SIG-M5 treated with dmso at 0.1 percent for 504 hours (cell line): Measurements from ENCODE around the gene GCNT1.
"Not testable (repeated sequence)": the region's sequence is repeated elsewhere in the genome, so short reads cannot be mapped to it uniquely, and the experiment has no call there.

Experiments
- DNase-seq: peaks from one replicate; lab custom pipeline; 2025; ENCODE audit not compliant: unreplicated experiment; lab: John Stamatoyannopoulos, UW

The GCNT1 gene

DNA sequence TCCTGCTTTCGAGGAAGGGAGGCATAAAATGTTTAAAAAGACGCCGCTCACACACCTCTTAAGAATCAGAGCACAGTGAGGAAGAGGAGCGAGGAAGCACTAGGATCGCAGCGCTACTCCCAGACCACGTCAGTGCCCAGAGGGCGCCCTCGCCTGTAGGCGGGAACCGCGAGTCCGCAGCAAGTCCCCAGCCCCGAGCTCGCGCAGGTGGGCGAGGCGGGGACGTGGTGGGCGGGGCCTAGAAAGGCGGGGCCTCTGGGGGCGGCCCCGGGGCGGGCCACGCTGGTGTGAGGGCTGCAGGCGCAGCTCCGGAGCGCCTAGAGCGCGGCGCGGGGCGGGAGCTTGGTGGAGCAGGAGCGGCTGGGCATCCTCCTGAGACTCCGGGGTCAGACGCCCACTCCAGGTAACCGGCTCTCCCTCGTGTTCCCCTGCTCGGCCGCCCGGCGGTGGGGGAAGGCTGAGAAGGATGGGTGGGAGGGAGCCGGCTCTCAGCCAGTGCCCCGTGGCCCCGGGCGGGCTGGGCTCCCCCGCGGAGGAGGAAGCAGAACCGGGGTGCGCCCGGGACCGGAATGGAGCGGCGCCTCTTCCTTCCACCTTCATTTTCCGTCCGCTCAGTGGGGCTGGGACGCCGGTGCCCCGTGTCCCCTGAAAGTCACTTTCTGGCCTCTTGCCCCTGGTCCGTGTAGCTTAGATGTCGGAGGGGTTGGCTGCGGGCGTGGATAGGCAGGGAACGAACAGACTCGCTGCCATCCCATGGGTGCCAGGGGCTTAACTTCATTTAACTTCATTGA, at the start of gene GCNT1:
TSS of gene GCNT1 (plus strand) at position 280 of the 791 bp plus-strand sequence. CDS start 43,200 bp downstream, outside the sequence.
- peak; percentile 79 for DNase-seq

DNA sequence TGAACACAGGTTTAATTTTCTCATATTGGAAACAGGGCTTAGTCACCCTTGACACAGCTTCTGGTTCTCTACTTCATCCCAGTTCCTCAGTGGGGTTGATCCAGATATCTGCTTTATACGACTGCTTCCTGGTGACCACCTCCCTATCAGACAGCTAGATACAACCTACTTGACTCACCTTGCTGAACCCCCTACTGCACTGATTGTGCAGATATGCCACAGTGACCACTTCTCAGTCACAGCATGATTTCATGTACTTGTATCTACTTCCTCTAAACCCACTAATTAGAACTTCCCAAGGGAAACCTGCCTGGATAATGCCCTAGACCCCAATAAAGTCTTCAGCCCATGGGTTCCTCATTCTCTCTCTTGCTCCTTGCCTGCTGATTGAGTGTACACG, 46.3 kb upstream of the GCNT1 start:
- no peak for DNase-seq

DNA sequence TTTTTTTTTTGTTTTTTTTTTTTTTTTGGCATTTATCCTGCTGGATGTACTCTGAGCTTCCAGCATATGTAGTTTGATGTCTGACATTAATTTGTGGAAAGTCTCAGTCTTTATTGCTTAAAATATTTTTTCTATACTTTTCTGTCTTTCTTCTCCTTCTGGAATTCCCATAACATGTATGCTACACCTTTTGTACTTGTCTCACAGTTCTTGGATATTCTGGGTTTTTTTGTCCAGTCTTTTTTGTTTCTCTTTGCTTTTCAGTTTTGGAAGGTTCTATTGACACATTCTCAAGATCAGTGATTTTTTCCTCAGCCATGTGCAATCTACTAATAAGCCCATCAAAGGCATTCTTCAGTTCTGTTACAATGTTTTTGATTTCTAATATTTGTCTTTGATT, 45.3 kb upstream of the GCNT1 start:
- DNase-seq, result no peak

DNA sequence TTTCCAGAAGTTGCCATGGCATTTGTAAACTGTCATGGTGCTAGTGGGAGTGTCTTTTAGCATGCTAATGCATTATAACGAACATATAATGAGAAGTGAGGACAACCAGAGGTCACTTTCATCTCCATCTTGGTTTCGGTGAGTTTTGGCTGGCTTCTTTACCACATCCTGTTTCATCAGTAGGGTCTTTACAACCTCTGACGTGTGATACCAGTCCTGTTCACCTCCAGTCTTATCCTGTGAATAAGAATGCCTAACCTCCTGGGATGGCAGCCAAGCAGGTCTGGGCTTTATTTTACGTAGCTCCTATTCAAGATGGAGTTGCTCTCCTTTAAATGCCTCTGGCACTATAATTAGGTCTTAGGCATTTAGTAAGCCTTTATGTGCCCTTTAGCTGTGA, 44.3 kb upstream of the GCNT1 start:
- no peak for DNase-seq

DNA sequence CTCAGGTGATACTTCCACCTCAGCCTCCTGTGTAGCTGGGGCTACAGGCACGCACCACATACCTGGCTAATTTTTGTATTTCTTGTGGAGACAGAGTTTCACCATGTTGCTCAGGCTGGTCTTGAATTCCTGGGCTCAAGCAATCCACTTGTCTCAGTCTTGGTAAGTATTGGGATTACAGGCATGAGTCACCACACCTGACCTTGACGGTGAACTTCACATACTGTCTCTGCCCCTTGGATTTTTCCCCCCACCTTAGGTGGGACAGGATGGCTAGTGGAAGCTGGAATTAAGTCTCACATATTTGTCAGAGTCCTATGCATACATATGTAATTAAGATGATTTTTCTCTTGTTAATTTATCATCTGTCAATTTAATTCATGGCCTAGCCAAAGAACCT, 43.8 kb upstream of the GCNT1 start:
- no peak for DNase-seq

DNA sequence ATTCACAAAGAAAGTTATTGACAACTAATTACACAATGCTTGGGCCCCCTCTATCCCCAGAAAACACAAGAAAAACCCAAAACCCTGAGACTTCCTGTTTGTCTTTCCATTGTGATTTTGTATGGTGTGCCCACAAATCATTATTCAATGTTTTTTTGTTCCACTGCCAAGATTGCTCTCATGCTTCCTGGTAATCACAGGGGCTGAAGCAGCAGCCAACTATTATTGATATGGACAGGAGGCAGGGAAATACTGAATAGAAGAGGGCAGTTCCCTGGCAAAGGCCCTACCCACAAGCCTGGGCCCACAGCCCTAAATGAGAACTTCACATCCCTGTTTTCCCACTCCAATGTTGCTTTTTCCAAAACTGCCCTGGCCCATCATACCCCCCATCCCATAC, 43.3 kb upstream of the GCNT1 start:
- DNase-seq, result no peak

DNA sequence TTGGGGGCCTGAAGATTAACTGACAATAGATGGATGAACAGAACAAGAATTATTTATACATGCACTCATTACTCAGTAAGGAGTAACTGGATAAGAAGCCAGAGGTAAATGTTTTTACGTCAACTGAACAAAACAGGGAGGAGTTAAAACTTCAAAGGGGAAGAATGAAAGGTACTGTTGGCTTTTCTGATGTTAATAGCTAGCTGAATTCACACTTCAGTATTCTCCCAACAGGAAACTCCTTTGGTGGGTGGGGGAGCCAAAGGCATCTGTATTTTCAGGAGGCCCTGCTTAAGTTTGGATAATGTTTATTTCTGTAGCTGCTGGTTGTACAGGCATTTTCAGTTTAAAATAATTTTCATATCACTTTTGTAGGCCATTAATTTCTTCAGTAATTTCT, 41.6 kb upstream of the GCNT1 start:
- DNase-seq, result no peak

DNA sequence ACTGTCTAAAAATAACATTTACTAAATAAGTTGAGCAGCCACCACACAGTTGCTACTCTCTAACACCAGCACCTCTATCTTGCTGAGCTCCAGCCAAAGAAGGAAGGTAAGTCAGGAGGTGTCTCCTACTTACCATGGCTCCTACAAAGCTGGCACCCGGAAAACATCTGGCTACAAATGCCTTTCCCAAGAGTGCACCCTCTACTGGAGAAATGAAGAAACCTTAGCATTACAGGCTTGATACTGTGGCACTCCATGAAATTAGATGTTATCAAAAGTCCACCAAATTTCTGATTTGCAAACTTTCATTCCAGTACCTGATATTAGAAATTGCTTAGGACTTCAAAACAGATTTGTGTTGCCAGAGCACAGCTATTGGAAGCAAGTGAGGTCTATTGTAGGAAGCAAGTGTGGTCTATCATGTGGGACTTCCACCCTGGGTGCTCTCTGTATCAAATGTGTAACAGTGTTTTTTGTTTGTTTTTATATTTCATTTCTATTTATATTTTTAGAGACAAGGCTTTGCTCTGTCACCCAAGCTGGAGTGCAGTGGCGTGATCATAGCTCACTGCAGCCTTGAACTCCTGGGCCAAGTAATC, 39.1 kb upstream of the GCNT1 start:
- DNase-seq, result peak; percentile 21

DNA sequence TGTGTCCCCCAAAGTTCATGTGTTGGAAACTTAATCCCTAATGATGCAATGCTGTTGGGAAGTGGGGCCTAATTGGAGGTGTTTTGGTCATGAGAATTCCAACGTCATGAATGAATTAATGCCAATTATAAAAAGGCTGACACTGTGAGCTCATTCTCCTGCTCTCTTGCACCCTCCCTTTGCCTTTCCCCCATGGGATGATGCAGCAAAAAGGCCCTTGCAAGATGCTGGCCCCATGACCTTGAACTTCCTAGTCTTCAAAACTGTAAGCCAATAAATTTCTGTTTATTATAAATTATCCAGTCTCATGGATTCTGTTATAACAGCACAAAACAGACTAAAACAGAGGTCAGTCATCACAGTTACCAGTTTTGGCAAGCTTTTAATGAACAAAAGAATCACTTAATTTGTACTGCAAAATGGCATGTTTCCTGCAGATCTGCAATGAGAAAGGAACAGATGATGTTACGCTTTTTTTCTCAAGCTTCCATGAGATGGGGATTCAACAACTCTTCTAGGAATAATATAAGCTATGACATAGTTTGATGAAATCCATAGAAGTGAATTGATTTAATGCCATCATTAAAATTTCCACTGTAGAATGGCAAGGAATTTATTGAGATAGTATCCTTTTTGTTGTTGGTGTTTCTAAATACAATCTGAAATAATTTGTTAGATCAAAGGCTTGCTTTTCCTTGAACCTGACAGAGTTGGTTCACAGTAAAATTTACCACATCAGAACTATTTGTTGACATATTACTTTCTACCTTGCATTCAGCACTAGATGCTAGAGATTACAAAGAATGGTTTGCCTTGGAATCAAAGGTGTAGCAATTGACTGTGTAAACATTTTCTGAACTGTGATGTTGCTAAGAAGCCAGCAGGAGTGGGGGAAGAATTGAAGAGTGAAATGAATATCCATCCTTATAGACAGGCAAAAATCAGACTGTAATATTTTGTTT, 35.5 kb upstream of the GCNT1 start:
- no peak for DNase-seq

DNA sequence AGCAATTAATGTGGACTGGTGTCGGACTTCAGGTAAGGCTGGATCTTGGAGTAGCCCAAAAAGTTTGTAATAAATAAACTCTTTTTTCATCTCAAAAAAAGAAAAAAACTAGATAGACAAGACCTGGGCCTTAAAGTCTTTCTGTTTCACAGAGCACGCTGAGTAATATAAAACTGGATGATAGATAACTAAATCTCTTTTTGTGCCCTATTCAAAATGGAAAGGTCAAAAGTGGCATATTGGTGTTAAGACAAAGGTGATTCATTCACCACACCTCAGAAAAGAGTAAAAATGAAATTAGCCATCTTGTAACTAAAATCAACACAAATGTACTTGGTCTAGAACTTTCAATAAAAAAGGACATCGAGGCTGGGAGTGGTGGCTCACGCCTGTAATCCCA, 34.5 kb upstream of the GCNT1 start:
- no peak for DNase-seq

DNA sequence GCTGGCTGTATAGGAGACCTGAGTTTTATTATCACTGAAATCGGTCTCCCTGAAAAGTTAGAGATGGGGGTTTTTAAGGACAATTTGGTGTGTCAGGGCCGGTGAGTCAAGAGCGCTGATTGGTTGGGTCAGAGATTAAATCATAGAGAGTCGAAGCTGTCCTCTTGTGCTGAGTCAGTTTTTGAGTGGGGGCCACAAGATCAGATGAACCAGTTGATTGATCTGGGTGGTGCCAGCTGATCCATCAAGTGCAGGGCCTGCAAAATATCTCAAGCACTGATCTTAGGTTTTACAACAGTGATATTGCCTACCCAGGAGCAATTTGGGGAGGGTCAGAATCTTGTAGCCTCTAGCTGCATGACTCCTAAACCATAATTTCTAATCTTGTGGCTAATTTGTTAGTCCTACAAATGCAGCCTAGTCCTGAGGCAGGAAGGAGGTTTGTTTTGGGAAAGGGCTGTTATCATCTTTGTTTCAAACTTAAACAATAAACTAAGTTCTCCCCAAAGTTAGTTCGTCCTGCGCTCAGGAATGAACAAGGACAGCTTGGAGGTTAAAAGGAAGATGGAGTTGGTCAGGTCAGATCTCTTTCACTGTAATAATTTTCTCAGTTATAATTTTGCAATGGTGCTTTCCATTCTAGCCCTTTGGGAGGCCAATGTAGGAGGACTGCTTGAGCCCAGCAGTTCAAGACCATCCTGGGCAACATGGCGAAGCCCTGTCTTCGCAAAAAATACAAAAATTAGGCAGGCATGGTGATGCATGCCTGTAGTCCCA, 33.1 kb upstream of the GCNT1 start:
- DNase-seq, result no peak

DNA sequence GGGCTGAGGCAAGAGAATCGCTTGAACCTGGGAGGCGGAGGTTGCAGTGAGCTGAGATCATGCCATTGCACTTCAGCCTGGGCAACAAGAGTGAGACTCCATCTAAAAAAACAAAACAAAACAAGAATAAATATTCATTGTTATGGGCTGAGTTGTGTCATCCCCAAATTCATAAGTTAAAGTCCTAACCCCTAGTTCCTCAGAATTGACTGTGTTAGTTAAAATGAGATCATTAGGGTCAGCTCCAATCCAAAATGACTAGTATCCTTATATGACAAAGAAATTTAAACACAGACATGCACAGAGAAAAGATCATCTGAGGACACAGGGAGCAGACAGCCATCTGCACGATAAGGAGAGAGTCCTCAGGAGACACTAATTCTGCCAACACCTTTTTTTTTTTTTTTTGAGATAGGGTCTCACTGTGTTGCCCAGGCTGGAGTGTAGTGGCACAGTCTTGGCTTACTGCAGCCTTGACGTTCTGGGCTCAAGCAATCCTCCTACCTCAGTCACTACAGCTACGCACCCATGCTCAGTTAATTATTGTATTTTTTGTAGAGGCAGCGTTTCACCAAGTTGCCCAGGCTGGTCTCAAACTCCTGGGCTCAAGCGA, 32.1 kb upstream of the GCNT1 start:
- no peak for DNase-seq

DNA sequence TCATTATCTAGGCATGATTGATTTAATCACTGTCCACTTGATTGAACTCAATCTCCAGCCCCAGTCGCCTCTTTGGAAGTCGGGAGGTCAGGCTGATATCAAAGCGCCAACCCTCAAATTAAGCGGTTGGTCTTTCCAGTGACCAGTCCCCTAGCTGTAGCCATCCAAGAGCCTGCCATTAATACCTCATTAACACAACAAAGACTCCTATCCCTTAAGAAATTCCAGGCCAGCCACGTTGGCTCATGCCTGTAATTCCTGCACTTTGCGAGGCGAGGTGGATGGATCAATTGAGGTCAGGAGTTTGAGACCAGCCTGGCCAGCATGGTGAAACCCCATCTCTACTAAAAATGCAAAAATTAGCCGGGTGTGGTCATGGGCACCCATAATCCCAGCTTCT, 27.4 kb upstream of the GCNT1 start:
- no peak for DNase-seq

DNA sequence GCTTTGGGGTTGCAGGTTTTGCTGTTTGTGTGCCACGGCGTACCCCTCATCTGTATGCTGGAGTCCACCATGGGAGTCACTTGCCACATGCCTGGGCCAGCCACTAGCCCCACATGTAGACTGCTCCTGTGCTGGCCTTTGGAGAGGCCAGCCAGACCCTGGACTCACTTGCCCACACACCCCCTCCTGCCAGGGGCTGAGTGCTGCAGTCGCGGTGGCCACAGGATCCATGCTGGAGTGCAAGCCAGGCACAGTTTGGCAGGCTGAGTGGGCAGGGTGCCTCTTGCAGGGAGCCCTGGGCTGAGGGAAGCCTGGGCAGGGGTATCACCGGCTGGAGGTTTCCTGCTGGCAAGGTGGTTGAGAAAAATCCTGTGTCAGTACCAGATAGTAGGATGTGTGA, 25.6 kb upstream of the GCNT1 start:
- DNase-seq, result no peak

DNA sequence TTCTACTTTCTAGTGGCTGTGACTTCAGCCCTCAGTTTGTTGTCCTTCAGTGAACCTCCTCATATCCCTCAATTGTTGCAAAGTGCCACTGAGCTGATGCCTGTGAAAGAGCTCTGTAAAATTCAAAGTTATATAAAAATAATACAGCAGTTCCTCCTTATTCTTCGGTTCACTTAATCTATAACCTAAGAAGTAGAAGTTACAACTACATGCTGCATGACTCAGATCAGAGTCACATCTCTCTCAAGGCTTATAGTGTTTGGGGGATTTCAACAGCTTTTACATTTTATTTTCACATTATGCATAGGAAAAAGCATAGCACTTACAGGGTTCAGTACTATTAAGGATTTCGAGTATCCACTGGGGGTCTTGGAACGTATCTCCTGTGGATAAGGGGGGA, 25.1 kb upstream of the GCNT1 start:
- DNase-seq, result no peak

DNA sequence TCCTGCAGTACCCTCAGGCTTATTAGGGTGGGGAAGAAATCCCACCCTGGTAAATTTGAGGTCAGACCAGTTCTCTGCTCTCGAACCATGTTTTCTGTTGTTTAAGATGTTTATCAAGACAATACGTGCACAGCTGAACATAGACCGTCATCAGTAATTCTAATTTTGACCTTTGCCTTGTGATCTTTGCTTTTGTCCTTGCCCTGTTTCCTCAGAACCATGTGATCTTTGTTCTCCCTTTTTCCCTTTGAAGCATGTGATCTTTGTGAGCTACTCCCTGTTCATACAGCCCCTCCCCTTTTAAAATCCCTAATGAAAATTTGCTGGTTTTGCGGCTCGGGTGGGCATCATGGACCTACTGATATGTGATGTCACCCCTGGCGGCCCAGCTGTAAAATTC, 24.1 kb upstream of the GCNT1 start:
- not testable (repeated sequence) for DNase-seq

DNA sequence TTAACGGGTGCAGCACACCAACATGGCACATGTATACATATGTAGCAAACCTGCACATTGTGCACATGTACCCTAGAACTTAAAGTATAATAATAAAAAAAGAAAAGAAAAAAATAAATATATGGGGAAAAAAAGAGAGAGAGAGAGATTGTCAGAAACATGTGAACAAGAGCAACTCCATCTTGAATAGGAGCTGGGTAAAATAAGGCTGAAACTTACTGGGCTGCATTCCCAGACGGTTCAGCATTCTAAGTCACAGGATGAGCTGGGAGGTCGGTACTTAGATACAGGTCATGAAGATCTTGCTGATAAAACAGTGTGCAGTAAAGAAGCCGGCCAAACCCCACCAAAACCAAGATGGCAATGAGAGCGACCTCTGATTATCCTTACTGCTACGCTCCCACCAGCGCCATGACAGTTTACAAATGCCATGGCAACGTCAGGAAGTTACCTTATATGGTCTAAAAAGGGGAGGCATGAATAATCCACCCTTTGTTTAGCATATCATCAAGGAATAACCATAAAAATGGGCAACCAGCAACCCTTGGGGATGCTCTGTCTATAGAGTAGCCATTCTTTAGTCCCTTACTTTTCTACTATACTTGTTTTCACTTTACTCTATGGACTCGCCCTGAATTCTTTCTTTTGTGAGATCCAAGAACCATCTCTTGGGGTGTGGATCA, 21.8 kb upstream of the GCNT1 start:
- not testable (repeated sequence) for DNase-seq

DNA sequence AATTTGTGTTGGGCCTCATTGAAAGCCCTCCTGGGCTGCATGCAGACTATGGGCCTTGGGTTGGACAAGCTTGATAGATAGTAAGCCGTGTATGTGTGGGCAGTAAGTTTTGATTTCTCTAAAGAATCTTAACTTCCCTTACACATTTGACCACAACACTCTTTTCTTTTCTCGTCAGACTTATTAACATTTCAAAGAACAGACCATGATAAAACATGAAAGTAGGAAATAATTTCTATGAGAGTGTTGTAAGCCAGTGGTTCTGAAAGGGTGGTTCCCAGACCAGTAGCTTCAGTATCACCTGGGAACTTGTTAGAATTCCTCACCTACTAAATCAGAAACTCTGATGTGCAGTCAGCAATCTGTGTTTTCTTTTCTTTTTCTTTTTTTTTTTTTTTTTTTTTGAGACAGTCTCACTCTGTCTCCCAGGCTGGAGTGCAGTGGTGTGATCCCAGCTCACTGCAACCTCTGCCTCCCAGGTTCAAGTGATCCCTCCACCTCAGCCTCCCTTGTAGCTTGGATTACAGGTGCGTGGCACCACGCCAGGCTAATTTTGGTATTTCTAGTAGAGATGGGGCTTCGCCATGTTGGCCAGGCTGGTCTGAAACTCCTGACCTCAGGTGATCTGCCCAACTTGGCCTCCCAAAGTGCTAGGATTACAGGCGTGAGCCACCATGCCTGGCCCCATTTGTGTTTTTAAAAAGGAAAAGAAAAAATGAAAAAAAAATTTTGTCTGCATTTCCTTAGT, 20.0 kb upstream of the GCNT1 start:
- no peak for DNase-seq
